Smooth muscle cell (in vitro differentiated cells): ENCODE data around the gene COX7A2L. TPM values are rescaled to one million over a fixed set of nuclear protein-coding genes. Genes with fewer than 3 reads are reported as not detected.
"Not testable (repeated sequence)": the region's sequence is repeated elsewhere in the genome, so short reads cannot be mapped to it uniquely, and the experiment has no call there.

Experiments used
- DNase-seq: peaks from one replicate; lab custom pipeline; 2025; ENCODE audit not compliant: unreplicated experiment; lab: John Stamatoyannopoulos, UW
- H2AFZ ChIP-seq: fragments of 200-600 bp; sonication (generic); 2 replicates; pipeline ENCODE4 v1.6.0; 2016; ENCODE audit warnings: antibody characterized with exemption, low read depth, mild to moderate bottlenecking
- H3F3A ChIP-seq: fragments of 200-600 bp; sonication (generic); 2 replicates; pipeline ENCODE4 v1.6.0; 2017; ENCODE audit warnings: antibody characterized with exemption, low read depth
- H3K27ac ChIP-seq: fragments of 200-600 bp; sonication (generic); 2 replicates; pipeline ENCODE4 v1.5.1; 2016; ENCODE audit warnings: low read depth, mild to moderate bottlenecking
- H3K27me3 ChIP-seq: fragments of 200-600 bp; sonication (generic); 2 replicates; pipeline ENCODE4 v1.6.1; 2016; ENCODE audit warnings: low read depth, mild to moderate bottlenecking
- H3K36me3 ChIP-seq: fragments of 200-600 bp; sonication (generic); 2 replicates; pipeline ENCODE4 v1.5.1; 2016; ENCODE audit warnings: low read depth
- H3K4me1 ChIP-seq: fragments of 200-600 bp; sonication (generic); 2 replicates; pipeline ENCODE4 v1.5.1; 2016; ENCODE audit warnings: low read depth
- H3K4me2 ChIP-seq: fragments of 200-600 bp; sonication (generic); 2 replicates; pipeline ENCODE4 v1.6.0; 2016; ENCODE audit warnings: mild to moderate bottlenecking
- H3K4me3 ChIP-seq: fragments of 200-600 bp; sonication (generic); 2 replicates; pipeline ENCODE4 v1.5.1; 2016; ENCODE audit warnings: mild to moderate bottlenecking
- H3K79me2 ChIP-seq: fragments of 200-600 bp; sonication (generic); 2 replicates; pipeline ENCODE4 v1.6.0; 2016; ENCODE audit warnings: low read depth, mild to moderate bottlenecking
- H3K9ac ChIP-seq: fragments of 200-600 bp; sonication (generic); 2 replicates; pipeline ENCODE4 v1.6.0; 2016; ENCODE audit warnings: low read depth
- H3K9me3 ChIP-seq: fragments of 200-600 bp; sonication (generic); replicated peaks from 2 replicates; pipeline ENCODE4 v1.5.1; 2016; ENCODE audit warnings: low read depth
- H4K20me1 ChIP-seq: fragments of 200-600 bp; sonication (generic); 2 replicates; pipeline ENCODE4 v1.6.0; 2016; ENCODE audit warnings: low read depth
- CTCF ChIP-seq: fragments of 200-600 bp; sonication (generic); IDR thresholded peaks from 2 replicates; pipeline ENCODE4 v1.5.1; 2017; ENCODE audit warnings: borderline replicate concordance, mild to moderate bottlenecking, antibody characterized with exemption; ENCODE audit not compliant: insufficient read depth, poor library complexity, severe bottlenecking
- WGBS: methylation state at CpG from one replicate; pipeline ENCODE4 v1.1.7; 2016; ENCODE audit warnings: low lambda C conversion rate; 5-methylcytosine and 5-hydroxymethylcytosine counted together
- polyA plus RNA-seq: library from polyadenylated mRNA; unstranded; fragments of >200 nt; fragmentation: Nextera tagmentation; extraction: Ambion mirVana; gene quantifications from 2 replicates; pipeline ENCODE4 v1.2.1, GENCODE V29; 2016
- total RNA-seq: library from RNA; depleted of rRNA; stranded (reverse); fragments of >200 nt; gene quantifications from 2 replicates; pipeline ENCODE4 v1.2.3, GENCODE V29; 2014

COX7A2L gene
- total and polyA plus RNA-seq, 2 experiments from 2014 or later: 93.3 to 145 TPM

- Histone ChIP-seq H3K9me3 (no peaks in the 10 kb centered on the region), H3K9ac (no peak overlapping the region), H4K20me1 (peaks cover 89% of the 10 kb centered on the region), H3K27me3 (no peaks in the 10 kb centered on the region), H3K4me3 (no peak overlapping the region), H3K79me2 (peaks cover 92% of the 10 kb centered on the region), H3K4me2 (no peak overlapping the region), H3K4me1 (peaks cover 10% of the 10 kb centered on the region), H3K36me3 (peaks cover 6% of the 10 kb centered on the region), H3K27ac (no peak overlapping the region), H2AFZ (no peak overlapping the region), H3F3A (peaks cover 3% of the 10 kb centered on the region)
- 88% methylated on average over 3 of the region's 3 CpGs for WGBS
- no peak for DNase-seq
- TF ChIP-seq CTCF: no peak
These were observed 10.5 kb downstream of the COX7A2L start for GRCh38 chr2:42350434-42351063.

GRCh38 chr2:42348113-42348805 is 12.8 kb downstream of the COX7A2L start:
- no peak for TF ChIP-seq CTCF
- H4K20me1 ChIP-seq: peaks cover 87% of the 10 kb centered on the region
- peaks cover 91% of the 10 kb centered on the region for H3K79me2 ChIP-seq

GRCh38 chr2:42347518-42347917 is 13.5 kb downstream of the COX7A2L start:
- Histone ChIP-seq H4K20me1 (peaks cover 87% of the 10 kb centered on the region), H3K79me2 (peaks cover 86% of the 10 kb centered on the region)
- over 99% methylated on average over 12 of the region's 12 CpGs for WGBS
- H3K36me3 ChIP-seq, H2AFZ ChIP-seq, H3K9me3 ChIP-seq, H3K9ac ChIP-seq, H3K27me3 ChIP-seq, H3K27ac ChIP-seq, H3K4me2 ChIP-seq, H3F3A ChIP-seq, DNase-seq, H3K4me1 ChIP-seq, H3K4me3 ChIP-seq: not testable (repeated sequence)

More at GRCh38 chr2:42348113-42348805, 12.8 kb downstream of the COX7A2L start:
- Histone ChIP-seq H3K36me3 (peaks cover 6% of the 10 kb centered on the region), H3K4me2 (no peak overlapping the region), H3K4me3 (no peak overlapping the region), H2AFZ (no peak overlapping the region), H3K27me3 (no peaks in the 10 kb centered on the region), H3K9ac (no peak overlapping the region), H3K27ac (no peak overlapping the region), H3F3A (no peaks in the 10 kb centered on the region), H3K4me1 (no peaks in the 10 kb centered on the region), H3K9me3 (no peaks in the 10 kb centered on the region)
- DNase-seq: no peak
- WGBS: 88% methylated on average over 8 of the region's 8 CpGs

GRCh38 chr2:42346856-42347255 is 14.2 kb downstream of the COX7A2L start:
- not testable (repeated sequence) for H3F3A ChIP-seq, H3K9me3 ChIP-seq, H3K4me2 ChIP-seq, DNase-seq, H3K36me3 ChIP-seq, H3K4me3 ChIP-seq, H3K27me3 ChIP-seq, H2AFZ ChIP-seq, H3K27ac ChIP-seq, H3K4me1 ChIP-seq, H3K9ac ChIP-seq
- Histone ChIP-seq H4K20me1 (peaks cover 88% of the 10 kb centered on the region), H3K79me2 (peaks cover 87% of the 10 kb centered on the region)
- WGBS: 95% methylated on average over 6 of the region's 6 CpGs
